Adrenal gland (tissue), 12 donors: ENCODE results near the gene RASA2. TPM values are rescaled to one million over a fixed set of nuclear protein-coding genes. Genes with fewer than 3 reads are reported as not detected.

Experiments
- DNase-seq, 7 donors: peaks; one replicate each; pipeline ENCODE4 v3.0.0-alpha.2; 2019 to 2020
- H3K27ac ChIP-seq, 5 donors: fragments of 200-600 bp; sonication (generic) in 4 of 5; 1 replicate in 3 of 5; 2 replicates in 2 of 5; pipeline versions ENCODE4 v1.5.1 to v1.8.0; 2016 to 2020; ENCODE audit warnings: mild to moderate bottlenecking in 1 of 5
- H3K27me3 ChIP-seq: fragments of 200-600 bp; 2 replicates; pipeline ENCODE4 v1.8.0; 2021
- H3K36me3 ChIP-seq, 2 donors: fragments of 200-600 bp; replicated peaks in 1 of 2; 1 replicate in 1 of 2; 2 replicates in 1 of 2; pipeline versions ENCODE4 v1.5.1 to v1.8.0; 2018 to 2022
- H3K4me1 ChIP-seq, 2 donors: fragments of 200-600 bp; replicated peaks in 1 of 2; 1 replicate in 1 of 2; 2 replicates in 1 of 2; pipeline versions ENCODE4 v1.5.1 to v1.8.0; 2018 to 2021
- H3K4me3 ChIP-seq, 4 donors: fragments of 200-600 bp; sonication (generic) in 3 of 4; one replicate each; pipeline ENCODE4 v1.5.1; 2016 to 2018
- H3K9me3 ChIP-seq, 3 donors: fragments of 200-600 bp; sonication (generic) in 1 of 3; replicated peaks in 1 of 3; 1 replicate in 2 of 3; 2 replicates in 1 of 3; pipeline versions ENCODE4 v1.5.1 to v1.8.0; 2016 to 2021
- CTCF ChIP-seq, 6 experiments: fragments of 450-650 bp in 4 of 6; fragments of 200-600 bp in 2 of 6; sonication (generic) in 1 of 6; IDR thresholded peaks; 1 replicate in 5 of 6; 2 replicates in 1 of 6; pipeline versions ENCODE4 v1.5.1 to v1.8.0; 2016 to 2021; ENCODE audit warnings: antibody characterized with exemption in 6 of 6, mild to moderate bottlenecking in 2 of 6, moderate library complexity in 1 of 6
- POLR2A ChIP-seq, 2 donors: fragments of 450-650 bp; IDR thresholded peaks; one replicate each; pipeline ENCODE4 v1.6.1; 2017; ENCODE audit warnings: antibody characterized with exemption in 2 of 2, mild to moderate bottlenecking in 2 of 2, moderate library complexity in 1 of 2
- WGBS, 4 donors: extraction: QIAGEN DNeasy Blood & Tissue Kit in 2 of 4; methylation state at CpG; one replicate each; pipeline versions ENCODE4 v1.1.5 to v1.1.7; 2013 to 2017; 5-methylcytosine and 5-hydroxymethylcytosine counted together
- intact Hi-C, 2 donors: fragments of 100-400 bp; cut with DNase I; formaldehyde crosslinking; loops; one replicate each; pipeline versions ENCODE4 v1.14.1 to v1.15.0; 2022 to 2023
- polyA plus RNA-seq, 3 donors: library from polyadenylated mRNA; stranded (reverse); fragments of 200-250 nt in 2 of 3; fragments of 350-450 nt in 1 of 3; fragmentation: Illumina TruSeq in 1 of 3; extraction: RNeasy Lipid Tissue Mini Kit (QIAGEN cat#74804) in 1 of 3; gene quantifications; one replicate each; pipeline ENCODE4 v1.2.3, GENCODE V29; 2013 to 2014
- total RNA-seq, 9 donors: library from RNA; depleted of rRNA in 4 of 9; stranded (reverse); fragments of >200 nt in 4 of 9; fragments of 120-200 nt in 1 of 9; fragmentation: NEBNext Ultra II Directional in 1 of 9; extraction: Animal tissue kit (Norgen Biotek cat#: 25700) in 1 of 9; gene quantifications; one replicate each; pipeline versions ENCODE4 v1.1.0 to v1.2.4, GENCODE V29; 2013 to 2023
- donor health status: healthy with polysubstance abuse.
- donor health status: Bipolar disorder and iron deficiency.
- donor health status: DM: yes; HTN: yes; CAD: no.
- donor health status: DM: no; HTN: no; CAD: no.
- donor health status: DM: no; HTN: no; CAD: no.
- donor health status: DM: yes; HTN: yes; CAD: no.

The RASA2 gene
- total and polyA plus RNA-seq, 12 donors, result 5.7 to 52.5 (median 10.2) TPM

DNA sequence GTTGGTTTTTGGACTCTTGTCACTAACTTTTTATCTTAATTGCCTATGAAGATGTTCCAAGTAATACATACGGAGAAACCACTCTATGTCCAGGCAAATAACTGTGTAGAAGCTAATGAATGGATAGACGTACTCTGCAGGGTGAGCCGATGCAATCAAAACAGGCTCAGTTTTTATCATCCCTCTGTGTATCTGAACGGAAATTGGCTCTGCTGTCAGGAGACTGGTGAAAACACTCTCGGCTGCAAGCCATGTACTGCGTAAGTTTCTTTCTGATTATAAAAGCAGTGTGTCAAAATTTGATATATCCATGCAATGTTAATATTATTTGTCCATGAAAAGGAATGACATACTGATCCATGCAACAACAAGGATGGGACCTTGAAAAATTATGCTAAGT is 121.6 kb downstream of the RASA2 start:
- H3K36me3 ChIP-seq, result no peaks in the 10 kb centered on the region
- DNase-seq, result peak in 1 of 7 donors; percentile 23
- no peak overlapping the region for H3K27ac ChIP-seq
- H3K4me3 ChIP-seq, result no peak overlapping the region
- WGBS, 4 donors, result 48 to 60% (median 51%) methylated on average over 6 of the region's 6 CpGs
- peaks cover 0 to 12% of the 10 kb centered on the region in 2 donors for H3K4me1 ChIP-seq
- H3K27me3 ChIP-seq, result no peaks in the 10 kb centered on the region
- no peak for TF ChIP-seq POLR2A (IDR thresholded peaks at IDR 0.05)
- intact Hi-C loops, result no loop called here
- peaks cover 0 to 5% (median 0%) of the 10 kb centered on the region in 3 donors for H3K9me3 ChIP-seq

DNA sequence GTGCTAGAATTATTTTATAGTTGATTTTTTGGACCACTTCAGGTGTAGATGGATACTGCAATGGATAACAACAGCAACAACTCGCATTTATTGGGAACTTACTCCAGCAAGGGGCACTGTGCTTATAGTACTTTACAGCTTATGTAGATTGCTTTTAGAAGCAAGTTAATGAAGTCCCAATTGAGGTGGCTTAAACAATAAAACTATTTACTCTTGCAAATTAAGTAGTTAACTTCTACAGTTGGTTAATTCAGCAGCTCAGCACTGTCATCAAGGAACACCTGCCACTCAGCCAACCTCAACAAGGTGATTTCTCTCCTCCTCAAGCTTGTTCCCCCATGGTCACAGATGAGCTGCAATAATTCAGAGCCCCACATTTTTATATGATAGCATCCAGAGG is 124.1 kb downstream of the RASA2 start:
- intact Hi-C loops, result no loop called here
- no peak for DNase-seq
- Histone ChIP-seq H3K9me3 (peaks cover 0 to 5% (median 0%) of the 10 kb centered on the region in 3 donors), H3K4me1 (peaks cover 0 to 12% of the 10 kb centered on the region in 2 donors), H3K27me3 (no peaks in the 10 kb centered on the region), H3K27ac (no peak overlapping the region), H3K4me3 (no peak overlapping the region), H3K36me3 (no peaks in the 10 kb centered on the region)
- no peak for TF ChIP-seq CTCF (IDR thresholded peaks at IDR 0.05)
- no peak for TF ChIP-seq POLR2A (IDR thresholded peaks at IDR 0.05)
- 86 to 95% (median 91%) methylated on average over 1 of the region's 1 CpG for WGBS, 4 donors

- H3K4me1 ChIP-seq, result no peaks in the 10 kb centered on the region
- H3K9me3 ChIP-seq, result no peaks in the 10 kb centered on the region
- no peak overlapping the region for H3K4me3 ChIP-seq
- WGBS, 4 donors, result 91 to 95% (median 94%) methylated on average over 6 of the region's 6 CpGs
- H3K27me3 ChIP-seq, result no peaks in the 10 kb centered on the region
- DNase-seq, result no peak
- TF ChIP-seq CTCF (IDR thresholded peaks at IDR 0.05), result no peak
- TF ChIP-seq POLR2A (IDR thresholded peaks at IDR 0.05), result no peak
- H3K27ac ChIP-seq, result no peak overlapping the region
- no peaks in the 10 kb centered on the region for H3K36me3 ChIP-seq
- intact Hi-C loops, result no loop called here
Measured at GRCh38 chr3:141618103-141618910, 131.5 kb downstream of the RASA2 start.

- Histone ChIP-seq H3K4me3 (no peak overlapping the region), H3K9me3 (no peaks in the 10 kb centered on the region), H3K27me3 (no peaks in the 10 kb centered on the region), H3K27ac (no peak overlapping the region), H3K36me3 (no peaks in the 10 kb centered on the region), H3K4me1 (no peaks in the 10 kb centered on the region)
- intact Hi-C loops, result no loop called here
- WGBS, 4 donors, result 92 to 96% (median 94%) methylated on average over 8 of the region's 8 CpGs
- TF ChIP-seq POLR2A (IDR thresholded peaks at IDR 0.05), result no peak
- TF ChIP-seq CTCF (IDR thresholded peaks at IDR 0.05), result no peak
- DNase-seq, result no peak
Measured at GRCh38 chr3:141618938-141619337, 132.1 kb downstream of the RASA2 start.

- WGBS, 4 donors, result 53 to 65% (median 58%) methylated on average over 4 of the region's 4 CpGs
- DNase-seq, result no peak
- no peaks in the 10 kb centered on the region for H3K27me3 ChIP-seq
- H3K4me1 ChIP-seq, result no peaks in the 10 kb centered on the region
- H3K27ac ChIP-seq, result no peak overlapping the region
- H3K36me3 ChIP-seq, result no peaks in the 10 kb centered on the region
- H3K9me3 ChIP-seq, result no peaks in the 10 kb centered on the region
- H3K4me3 ChIP-seq, result no peak overlapping the region
- intact Hi-C loops, result no loop called here
- TF ChIP-seq CTCF (IDR thresholded peaks at IDR 0.05) (no peak), POLR2A (IDR thresholded peaks at IDR 0.05) (no peak)
Measured at GRCh38 chr3:141619450-141619849, 132.6 kb downstream of the RASA2 start.
